NCI-H748 treated with DMSO at 0.1 percent for 48 hours (cell line): ENCODE measurements around the gene CXCR4.

ENCODE experiments used
- DNase-seq: peaks from one replicate; lab custom pipeline; 2025; lab: John Stamatoyannopoulos, UW

Gene CXCR4

DNA sequence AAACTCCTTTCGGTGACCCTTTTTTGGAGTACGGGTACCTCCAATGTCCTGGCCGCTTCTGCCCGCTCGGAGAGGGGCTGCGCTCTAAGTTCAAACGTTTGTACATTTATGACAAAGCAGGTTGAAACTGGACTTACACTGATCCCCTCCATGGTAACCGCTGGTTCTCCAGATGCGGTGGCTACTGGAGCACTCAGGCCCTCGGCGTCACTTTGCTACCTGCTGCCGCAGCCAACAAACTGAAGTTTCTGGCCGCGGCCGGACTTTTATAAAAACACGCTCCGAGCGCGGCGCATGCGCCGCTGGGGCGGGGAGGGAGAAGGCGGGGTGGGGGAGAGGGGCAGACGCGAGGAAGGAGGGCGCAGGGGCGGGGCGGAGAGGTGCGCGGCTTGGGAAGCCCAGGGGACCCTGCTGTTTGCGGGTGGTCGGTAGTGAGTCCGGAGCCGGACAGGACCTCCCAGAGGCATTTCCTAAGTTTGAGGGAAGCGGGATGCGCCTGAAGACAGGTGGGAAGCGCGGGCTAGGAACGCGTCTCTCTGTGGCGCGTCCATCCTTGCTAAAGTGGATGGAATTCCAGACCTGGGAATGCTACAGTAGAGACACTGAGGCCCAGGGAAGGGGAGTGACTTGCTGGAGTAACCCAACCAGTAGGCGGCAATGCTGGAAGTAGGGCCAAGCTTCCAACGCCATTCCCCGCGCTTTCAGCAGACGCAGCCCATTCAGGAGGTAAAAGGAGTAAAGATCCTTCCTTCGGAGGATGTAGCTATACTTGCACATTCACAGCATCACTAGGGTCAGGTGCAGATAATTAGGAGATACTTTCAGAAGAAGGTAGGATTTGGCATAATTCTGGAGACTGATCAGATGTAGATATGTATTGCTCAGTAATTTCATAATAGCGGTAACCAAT is at the start of gene CXCR4:
Gene CXCR4, minus strand, starts transcription at position 241 of the 910 bp plus-strand sequence. Its CDS starts 89 bp downstream, at position 152.
- peak; percentile 89 for DNase-seq

DNA sequence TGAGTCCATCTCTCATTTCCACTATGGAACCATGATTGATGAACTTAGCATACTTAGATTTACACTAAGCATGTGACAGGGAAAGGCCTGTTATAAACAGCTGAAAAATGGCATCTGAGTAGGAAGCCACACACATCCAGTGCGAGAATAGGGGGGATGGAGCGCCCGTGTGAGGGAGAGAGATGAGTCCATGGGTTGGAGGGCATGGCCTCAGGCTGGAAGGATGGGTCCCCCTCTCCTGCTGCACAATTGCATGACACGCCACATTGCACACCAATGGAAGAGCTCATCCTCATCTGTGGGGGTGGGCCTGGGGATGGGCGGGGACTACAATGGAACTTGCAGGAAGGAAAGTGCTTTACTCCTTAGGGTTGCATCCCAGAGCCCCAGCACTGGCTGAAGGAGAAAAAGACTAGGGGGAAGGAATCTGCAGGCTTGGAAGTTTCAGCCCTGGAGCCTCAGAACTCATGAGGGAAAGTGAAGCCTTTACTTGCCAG is 46.4 kb upstream of the CXCR4 start:
- no peak for DNase-seq

DNA sequence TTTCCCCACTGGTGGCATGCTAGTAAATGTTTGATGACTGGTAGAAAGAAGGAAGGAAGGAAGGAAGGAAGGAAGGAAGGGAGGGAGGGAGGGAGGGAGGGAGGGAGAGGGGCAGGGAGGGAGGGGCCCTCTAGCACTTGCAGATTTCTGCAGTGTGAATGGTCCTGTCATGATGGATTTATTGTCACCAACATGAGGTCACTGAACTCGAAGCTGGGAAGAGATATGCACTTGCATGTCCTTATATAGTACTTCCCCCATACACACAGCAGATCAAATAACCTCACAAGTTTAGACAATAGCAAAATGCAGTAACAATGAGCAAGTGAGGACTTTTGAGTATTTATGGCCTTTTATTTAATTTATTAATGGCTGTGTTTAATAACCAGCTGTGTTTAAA is 44.5 kb upstream of the CXCR4 start:
- DNase-seq: no peak

DNA sequence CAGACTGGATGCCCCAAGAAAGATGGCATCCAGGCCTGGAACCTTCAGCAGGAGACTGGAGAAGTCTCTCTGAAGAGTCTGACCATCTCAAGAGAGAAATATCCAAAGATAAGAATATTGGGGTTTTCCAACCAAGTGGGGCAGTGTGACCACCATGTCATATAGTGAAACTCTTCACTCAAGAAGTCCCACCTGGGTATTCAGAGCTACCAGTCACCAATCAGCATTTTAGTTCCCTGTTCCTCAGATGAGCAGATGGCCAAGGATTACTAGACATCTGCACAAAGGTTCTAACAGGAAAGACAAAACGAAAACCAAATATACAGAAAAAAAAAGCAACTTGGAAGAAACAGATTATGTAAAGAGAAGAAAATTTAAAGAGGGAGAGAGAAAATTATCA is 38.5 kb upstream of the CXCR4 start:
- DNase-seq: no peak

DNA sequence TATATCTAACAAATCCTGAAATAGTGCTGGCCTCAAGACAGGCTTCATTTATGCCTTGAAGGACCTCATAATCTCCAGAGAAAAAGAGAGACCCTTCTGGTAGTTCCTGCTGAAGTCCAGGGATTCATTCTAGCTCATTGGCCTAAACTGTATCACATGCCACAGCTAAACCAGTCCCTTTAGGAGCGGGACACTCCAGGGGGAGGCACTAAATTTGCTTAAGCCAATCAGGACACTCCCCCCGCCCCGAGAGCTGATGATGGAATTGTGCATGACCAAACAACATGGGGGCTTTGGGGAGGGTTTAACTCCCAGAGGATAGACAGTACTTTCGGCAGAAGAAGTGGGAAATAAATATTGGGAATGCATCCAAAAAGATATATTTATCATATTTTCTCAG is 36.4 kb upstream of the CXCR4 start:
- DNase-seq: no peak

DNA sequence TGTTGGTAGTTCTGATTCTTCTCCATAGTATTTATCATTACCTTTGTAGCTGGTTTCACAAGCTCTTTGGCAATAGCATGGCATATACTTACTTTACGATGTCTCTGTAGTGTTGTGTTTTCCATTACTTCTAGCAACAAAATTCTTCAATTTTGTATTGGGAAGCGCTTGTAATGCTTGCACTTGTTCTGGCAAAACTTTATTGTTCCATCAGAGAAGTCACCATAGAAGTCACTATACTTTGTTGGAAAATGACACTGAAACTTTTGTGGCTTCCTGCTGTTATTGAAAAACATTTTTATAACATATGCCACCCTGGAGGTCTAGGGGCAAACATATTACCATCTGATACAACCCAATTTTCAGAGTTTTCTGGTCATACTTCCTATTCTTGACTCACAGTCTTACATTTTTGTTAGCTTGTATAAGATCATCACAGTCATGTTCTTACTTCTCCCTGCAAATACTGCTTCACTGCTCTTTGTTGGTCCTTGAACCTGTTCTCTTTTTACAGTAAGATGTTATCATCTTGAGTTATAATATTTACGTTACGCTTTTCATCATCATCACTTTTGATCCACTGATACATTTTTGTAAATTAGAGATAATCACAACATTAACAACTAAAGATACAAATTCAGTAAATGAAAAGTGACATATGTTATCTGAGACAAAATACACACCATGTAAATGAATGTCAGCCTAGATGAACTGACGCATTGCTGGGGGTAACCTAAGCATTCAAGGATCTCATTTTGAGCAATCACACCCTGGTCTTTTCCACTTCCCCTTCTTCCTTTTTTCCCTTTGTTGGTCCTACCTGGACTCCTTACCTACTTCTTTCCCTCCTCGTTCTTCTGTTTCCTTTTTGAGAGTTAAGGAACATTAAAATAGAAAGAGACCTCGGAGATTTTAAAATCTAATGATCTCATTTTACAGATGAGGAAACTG is 33.3 kb upstream of the CXCR4 start:
- DNase-seq: no peak

DNA sequence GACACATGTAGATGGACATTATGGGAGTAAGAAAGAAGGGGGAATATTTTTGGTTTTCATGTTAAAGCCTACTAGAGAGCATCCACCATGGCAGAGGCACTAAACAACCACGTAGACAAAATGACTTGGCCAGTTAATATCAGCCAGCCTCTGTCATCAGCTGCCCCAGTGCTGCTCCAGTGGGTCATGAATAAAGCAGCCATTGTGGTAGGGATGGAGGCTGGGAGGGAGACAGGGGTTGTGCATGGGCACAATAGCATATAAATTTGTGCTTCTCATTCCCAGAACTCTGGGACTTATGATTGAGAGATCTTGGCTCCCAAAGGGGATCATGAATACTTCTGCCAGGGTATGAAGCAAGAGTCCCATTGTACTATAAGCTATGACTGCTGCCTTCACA is 31.1 kb upstream of the CXCR4 start:
- no peak for DNase-seq

DNA sequence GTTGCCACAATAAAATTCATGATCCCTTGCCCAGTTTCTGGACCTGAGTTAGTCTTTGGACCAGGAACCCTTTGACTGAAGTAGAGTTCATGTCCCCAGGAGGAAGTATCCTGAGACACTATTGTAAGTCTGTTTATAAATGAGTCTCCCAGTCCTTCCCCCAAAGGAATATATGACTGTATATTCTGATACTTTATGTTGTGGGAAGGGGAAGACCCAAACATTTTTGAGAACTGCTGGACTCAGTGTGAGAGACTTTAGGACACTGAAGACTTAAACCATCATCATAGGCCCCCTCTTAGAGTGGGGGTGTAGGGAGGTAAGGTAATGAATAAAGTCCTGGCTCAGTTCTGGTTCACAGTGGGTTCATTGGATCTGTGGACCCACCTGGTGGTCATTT is 28.6 kb upstream of the CXCR4 start:
- DNase-seq: no peak

DNA sequence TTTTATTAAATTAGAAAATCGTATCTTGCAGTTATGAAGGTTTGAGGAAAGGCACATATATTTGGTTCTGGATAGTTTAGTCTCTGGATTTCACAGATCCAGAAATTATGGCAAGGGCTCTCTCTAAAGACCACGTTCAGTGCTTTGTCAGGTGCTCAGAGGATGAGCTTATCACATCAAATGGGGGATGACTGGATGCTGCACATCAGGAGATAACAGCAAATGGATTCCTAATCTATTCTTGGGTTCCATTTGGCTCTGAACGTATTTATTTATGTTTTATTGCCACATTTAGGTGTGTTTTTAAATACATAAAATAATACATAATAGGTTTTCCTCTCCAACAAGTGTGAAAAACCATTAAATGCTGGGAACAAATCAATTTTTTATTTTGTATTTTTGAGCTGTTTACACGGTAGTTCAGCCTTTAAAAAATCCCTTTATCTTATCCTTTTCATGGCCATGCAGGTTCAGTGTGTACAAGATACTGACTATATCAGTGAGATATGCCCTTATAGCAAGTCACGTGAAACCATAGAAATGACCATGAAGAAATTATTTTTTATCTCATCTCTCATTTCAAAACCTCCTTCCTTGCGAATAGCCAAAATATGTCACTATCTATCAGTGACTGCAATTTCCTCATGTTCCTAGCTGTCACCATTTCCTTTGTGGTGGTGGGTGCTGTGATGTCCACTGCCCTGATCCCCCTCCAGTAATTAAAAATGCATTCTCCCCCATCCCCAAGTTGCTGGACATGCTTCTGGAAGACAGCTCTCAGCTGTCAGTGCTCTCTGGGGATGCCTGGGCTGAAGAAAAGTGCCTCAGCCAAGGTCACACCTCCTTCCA is 25.9 kb upstream of the CXCR4 start:
- DNase-seq: no peak

DNA sequence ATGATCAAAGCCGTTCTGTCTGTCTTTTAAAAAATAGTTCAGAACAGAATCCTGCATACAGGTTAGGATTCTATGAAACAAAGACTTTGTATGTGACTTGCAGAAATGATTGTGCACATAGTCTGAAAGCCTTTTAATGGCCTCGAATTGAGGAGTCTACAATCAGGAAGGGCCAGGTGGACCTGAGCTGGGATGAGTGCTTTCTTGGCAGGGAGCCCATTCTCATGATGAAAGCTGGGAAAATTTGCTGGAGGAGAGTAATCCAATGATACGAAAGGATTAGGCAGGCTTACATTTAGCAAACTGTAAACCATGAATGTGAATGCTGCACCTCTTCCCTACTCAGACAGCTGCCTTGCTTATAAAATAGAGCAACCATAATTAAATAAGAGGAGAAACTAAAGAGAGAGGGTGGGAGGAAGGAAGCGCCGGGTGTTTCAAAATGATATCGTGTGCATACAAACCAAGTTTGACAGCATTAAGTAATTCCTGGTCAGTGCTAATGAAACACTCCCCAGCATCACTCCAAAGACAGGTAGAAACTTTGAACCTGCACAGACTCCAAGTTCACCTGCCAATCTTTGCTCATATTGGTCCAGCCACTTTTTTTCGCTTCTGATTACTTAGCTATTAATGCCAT is 23.7 kb upstream of the CXCR4 start:
- peak; percentile 94 for DNase-seq

DNA sequence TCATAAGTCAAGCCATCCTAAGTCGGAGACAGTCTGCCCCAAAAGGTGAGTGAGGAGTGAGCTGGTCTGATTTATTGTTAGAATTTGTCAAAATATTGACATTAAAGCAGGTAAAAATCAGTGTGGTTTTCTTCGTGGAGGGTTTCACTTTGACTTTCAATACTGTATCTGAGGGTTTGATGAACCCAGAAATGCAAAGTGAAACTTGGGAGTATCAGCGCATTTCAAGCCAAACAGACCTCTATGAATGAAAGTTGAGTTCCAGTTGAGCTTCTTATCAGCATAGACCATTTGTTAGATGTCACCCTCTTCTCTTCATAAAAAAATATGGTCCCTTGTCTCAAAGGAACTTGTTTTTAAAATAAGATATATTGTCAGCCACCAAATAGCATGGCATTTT is 21.7 kb upstream of the CXCR4 start:
- no peak for DNase-seq

DNA sequence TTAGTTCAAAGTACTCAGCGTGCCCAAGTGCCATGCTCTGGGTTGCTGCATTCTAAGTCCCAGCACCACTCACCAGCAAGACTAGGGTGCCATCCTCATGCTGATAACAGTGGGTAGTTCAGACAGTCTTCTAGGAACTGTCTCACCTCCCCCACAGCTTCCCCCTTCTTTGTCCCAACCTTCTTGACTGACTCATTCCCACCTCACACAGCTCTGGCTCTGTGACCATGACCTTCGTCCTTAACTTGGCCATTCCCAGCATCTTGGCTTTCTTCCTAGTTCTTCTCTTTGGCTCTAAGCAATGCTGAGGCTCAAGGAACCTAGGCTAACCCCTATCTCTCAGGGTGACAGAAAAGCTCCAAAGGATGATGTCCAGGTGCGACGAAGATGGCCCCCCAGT is 20.0 kb upstream of the CXCR4 start:
- DNase-seq: no peak

DNA sequence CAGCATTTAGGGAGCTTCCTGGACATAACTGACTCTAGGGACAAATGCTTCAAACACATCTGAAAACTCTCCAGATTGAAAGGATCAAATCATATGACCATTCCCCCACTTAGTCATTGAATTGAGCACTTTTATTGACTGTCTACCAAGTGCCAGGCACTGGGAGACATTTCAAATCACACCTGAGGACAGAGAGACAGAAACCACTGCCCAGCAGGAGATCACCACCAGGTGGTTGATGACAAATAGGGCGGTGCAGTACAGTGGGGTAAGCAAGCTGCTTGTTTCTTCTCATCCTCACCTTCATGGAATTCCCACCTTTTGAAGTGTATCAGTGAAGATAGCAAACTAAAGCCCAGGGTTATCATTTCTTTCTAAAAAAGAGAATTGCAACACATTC is 19.0 kb upstream of the CXCR4 start:
- DNase-seq: no peak

DNA sequence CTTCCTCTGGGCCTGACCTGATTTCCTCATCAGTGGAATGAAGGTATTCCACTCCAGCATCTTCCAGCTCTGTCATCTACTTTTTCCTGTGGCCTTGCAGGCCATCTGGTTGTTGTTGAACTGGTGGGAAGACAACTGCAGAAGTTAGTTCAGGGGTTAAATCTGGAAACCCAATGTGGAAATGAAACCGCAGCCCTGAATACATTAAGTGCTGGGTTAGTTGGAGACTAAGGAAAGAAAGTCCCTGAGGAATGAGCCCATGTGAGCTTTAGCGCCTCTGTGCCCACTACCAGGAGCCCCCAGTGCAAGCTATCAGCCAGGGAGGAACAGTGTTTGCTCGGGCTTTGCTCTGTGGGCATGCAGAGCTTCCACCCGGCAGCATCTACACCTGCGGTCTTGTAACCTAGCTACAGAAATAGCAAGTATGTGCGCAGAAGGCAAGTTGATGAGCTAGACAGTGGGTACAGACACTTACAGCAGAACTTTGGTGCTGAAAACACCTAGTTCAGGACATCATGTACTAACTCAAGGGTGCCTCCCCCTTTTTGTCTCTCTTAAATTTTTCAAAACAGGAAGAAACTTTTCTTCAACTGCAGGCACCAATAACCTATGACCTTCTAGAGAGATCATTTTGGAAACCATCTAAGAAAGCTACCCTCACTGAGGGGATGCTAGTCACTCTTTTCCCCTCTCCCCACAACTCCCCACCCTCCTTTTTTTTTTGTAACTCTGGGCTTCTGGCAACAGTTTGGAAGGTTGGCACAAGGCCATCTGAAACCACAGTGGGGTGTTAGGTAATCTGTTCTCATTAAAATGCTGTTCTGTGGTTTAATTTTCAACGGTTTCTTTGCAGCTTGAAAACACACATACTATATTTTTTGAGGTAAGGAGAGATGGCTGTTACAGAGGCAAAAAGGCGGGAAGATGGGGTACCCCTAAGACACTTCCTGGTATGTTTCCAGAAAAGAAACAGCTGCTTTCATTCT is 18.3 kb upstream of the CXCR4 start:
- peak; percentile 42 for DNase-seq

DNA sequence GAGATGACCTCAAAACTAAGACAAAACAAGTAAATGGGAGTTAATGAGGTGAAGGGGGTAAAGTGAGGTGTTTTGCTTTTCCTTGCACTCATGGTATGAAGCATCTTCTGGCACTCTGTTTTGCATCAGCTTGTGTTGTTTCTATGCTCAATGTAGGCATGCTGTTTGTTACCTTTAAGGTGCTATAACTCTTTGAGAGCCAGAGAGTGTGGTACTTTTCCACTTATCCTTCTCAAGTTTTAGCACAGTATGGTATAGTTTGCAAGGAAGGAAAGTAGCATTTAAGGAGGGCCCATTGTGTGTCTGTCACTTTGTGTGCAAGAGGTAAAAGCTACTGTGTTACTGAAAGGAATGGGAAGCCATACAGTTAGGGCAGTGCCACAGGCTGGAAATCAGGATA is 17.5 kb upstream of the CXCR4 start:
- DNase-seq: no peak

DNA sequence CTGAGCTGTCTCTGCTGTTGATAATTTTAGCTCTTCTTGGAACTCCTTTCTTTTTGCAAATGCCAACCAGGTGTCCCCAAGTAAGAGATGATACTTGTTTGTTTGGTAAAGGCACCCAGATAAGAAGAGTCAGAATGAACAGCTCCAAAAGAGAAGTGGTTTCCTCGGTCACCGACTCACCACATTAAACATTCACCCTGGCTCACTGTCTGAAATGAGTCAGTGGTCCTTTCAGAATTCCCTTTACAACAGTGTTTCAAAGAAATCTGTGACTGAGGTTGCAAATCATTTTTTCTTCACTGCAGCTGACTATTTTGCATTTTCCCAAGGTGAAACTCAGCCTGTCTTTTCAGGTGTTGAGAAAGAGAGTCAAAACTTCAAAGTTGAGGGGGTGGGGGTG is 16.2 kb upstream of the CXCR4 start:
- DNase-seq: no peak

DNA sequence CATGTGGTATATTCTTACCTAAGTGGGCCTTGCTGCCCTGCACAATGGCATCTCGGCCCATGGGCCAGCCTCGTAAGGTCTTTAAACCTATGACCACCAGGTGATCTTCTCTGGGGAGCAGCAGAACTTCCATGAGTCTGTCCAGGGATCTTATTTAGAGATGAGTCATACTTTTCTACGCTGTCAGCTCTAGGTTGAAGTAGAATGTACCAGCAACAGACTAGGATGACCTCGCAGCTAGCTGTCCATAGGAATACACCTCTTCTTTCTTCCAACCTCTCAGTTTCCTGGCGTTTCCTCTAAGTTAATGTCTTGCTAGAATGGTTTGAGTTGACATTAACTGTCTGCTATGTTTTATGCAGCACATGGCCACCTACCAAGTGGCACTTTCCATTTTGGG is 15.6 kb upstream of the CXCR4 start:
- no peak for DNase-seq

DNA sequence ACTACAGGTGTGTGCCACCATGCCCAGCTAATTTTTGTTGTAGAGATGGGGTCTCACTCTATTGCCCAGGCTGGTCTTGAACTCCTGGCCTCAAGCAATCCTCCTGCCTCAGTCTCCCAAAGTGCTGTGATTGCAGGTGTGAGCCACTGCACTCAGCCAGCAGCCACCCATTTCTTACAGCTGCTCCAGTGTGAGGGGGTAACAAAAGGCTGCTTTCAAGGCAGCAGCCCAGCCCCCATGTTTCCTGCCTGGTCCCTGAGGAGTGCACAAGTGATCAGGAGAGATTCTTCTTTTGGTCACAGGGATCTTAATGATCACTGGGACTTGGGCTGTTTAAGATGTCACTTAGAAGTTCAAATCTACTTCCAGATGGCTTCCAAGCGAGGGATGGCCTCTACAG is 15.2 kb upstream of the CXCR4 start:
- no peak for DNase-seq

DNA sequence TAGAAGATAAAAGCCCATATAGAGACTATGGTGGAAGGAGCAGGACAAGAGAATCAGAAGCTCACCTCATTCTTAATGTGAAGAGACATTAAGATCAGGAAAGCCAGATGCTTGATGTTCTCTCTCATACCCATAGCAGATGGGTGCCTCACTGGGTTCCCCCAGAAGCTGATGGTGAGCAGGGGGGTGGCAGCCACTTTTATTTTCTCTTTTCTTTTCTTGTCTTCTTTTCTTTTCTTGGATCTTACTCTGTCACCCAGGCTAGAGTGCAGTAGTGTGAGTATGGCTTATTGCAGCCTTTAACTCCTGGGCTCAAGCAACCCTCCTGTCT is 14.8 kb upstream of the CXCR4 start:
- no peak for DNase-seq
